ENCODE measurements around the gene VSTM2L. TPM values are rescaled to one million over a fixed set of nuclear protein-coding genes. Genes with fewer than 3 reads are reported as not detected.

The VSTM2L gene
- polyA plus RNA-seq, 2 of the 4 experiments (the other 2 are of a cell fraction), result 2.0 to 5.8 TPM

DNA sequence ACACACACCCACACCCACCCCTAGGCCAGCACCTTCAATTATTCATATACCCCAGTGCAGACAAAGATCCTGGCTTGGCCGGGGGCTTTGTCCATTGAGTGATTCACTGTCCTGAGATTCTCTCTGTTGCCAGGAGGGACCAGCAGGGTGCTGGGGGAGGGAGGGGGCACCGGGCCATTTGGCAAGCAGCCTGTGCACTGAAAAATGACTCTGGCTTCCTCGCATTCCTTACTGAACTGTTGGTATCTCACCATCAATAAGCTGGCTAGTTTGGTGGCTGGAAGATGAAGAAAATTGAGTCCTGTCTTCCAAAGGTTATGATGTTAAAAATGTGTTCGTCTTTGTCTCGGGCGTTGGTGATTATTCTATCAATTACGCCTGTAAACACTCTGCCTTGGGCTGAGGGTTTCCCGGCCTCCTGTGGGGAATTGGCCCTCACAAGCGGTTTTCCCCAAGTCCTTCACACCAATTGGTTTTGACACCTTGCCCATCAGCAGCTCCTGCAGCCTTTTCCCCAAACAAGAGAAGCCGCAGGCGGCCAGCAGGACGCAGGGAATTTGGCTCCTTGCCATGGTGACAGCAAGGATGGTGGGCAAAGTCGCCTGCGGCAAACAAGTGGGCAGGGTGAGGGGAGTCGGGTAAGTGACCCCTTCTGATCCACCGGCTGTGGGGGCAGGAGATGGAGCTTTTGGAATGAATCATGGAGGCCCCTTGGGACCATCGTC lies 4.9 kb downstream of the VSTM2L start:
- ChIA-PET CTCF (interaction anchor here (0.9 to 2.3 kb wide), 7 partner anchors 12 to 343 kb away, joined by 3 to 6 read pairs (median 3); no protein-coding TSS in a partner anchor), POLR2A (interaction anchor here (0.9 to 1.2 kb wide), 2 partner anchors 86 to 313 kb away, joined by 3 read pairs; no protein-coding TSS in a partner anchor)
- no peak for FAIRE-seq

DNA sequence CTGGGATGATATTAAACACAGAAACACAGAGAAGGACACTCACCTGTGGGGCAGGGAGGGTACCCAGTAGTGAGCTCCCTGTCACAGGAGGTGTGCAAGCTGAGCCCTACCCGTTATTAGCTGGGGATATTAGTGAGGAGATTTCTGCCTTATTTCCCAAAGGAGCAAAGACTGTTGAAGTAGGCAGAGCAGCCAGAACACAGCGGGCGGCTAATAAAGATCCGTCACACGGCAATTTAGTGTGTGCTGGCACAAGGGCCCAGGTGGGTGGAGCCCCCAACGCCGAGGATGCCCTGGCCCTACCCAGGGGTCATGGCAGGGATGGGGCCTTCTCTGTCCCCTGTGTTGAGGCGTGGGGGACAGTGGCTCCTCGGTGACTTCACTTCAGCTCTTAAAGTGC lies 8.3 kb downstream of the VSTM2L start:
- Histone ChIP-seq H3K9me3 (no peaks in the 10 kb centered on the region), H3K27ac (no peak overlapping the region; a peak in 1 of 6 replicates), H3K4me1 (peaks cover 37% of the 10 kb centered on the region), H3K4me2 (no peak overlapping the region), H3K4me3 (no peak overlapping the region)
- ChIA-PET POLR2A (interaction anchor here (0.6 kb wide), 1 partner anchor 122 kb away, joined by 3 read pairs; the partner anchor contains the start of gene TTI1), CTCF (interaction anchor here (1.6 to 2.4 kb wide), 2 partner anchors 9 to 311 kb away, joined by 3 to 8 read pairs; no protein-coding TSS in a partner anchor)
- WGBS (ENCODE audit: missing lambda C conversion rate), result 59% methylated on average over 9 of the region's 9 CpGs
- TF ChIP-seq ZFP36 (IDR thresholded peaks at IDR 0.05; ENCODE audit: borderline replicate concordance, partially characterized antibody) (no peak), RARB (CRISPR knock-in tag; IDR thresholded peaks at IDR 0.05) (no peak), BHLHE40 (IDR thresholded peaks at IDR 0.05; ENCODE audit: low read depth, low read length) (no peak)
- TF ChIP-seq, protein P1, sequence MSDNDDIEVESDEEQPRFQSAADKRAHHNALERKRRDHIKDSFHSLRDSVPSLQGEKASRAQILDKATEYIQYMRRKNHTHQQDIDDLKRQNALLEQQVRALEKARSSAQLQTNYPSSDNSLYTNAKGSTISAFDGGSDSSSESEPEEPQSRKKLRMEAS (IDR thresholded peaks at IDR 0.05), result no peak
- TF ChIP-seq, protein P2, sequence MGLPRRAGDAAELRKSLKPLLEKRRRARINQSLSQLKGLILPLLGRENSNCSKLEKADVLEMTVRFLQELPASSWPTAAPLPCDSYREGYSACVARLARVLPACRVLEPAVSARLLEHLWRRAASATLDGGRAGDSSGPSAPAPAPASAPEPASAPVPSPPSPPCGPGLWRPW (IDR thresholded peaks at IDR 0.05), result no peak
- ATAC-seq, result no peak
- no peak for DNase-seq (ENCODE audit: low read depth in 1 of 2, low spot score in 1 of 2)
- no peak for FAIRE-seq

More for the DNA sequence above, 4.9 kb downstream of the VSTM2L start:
- Histone ChIP-seq H3K9me3 (no peaks in the 10 kb centered on the region), H3K4me3 (no peak overlapping the region), H3K4me2 (peak overlapping the region; percentile 56), H3K4me1 (peaks cover 40% of the 10 kb centered on the region), H3K27ac (peak overlapping the region; percentile 67 to 81)
- DNase-seq (ENCODE audit: low read depth in 1 of 2, low spot score in 1 of 2) (peak; percentile 72 to 81), ATAC-seq (peak; percentile 49 to 72)
- WGBS (ENCODE audit: missing lambda C conversion rate), result 49% methylated on average over 17 of the region's 17 CpGs
- TF ChIP-seq JUNB (IDR thresholded peaks at IDR 0.05) (no peak), FOSL2 (IDR thresholded peaks at IDR 0.05) (0 out of 2 replicates have a peak, but pooled peaks have one; percentile 28), FOSL2 (CRISPR knock-in tag; IDR thresholded peaks at IDR 0.05) (peak; percentile 18; the same call in 1 of the 2 replicates), MYC (IDR thresholded peaks at IDR 0.05; ENCODE audit: borderline replicate concordance, low read length) (no peak), SMC3 (IDR thresholded peaks at IDR 0.05) (peak; percentile 15; the same call in 1 of the 3 replicates), CHD4 (IDR thresholded peaks at IDR 0.05; ENCODE audit: borderline replicate concordance) (no peak), RNF2 (IDR thresholded peaks at IDR 0.05; ENCODE audit: borderline replicate concordance, low read depth) (no peak), RFX5 (IDR thresholded peaks at IDR 0.05) (no peak), NPAS2 (CRISPR knock-in tag; IDR thresholded peaks at IDR 0.05; ENCODE audit: borderline replicate concordance) (no peak), CEBPB (IDR thresholded peaks at IDR 0.05) (no peak), ZC3H11A (IDR thresholded peaks at IDR 0.05) (no peak), POLR2AphosphoS2 (conservative IDR thresholded peaks at IDR 0.05; ENCODE audit: low read length) (no peak), KDM1A (IDR thresholded peaks at IDR 0.05; ENCODE audit: low read depth) (no peak), TP53 (CRISPR knock-in tag; IDR thresholded peaks at IDR 0.05) (no peak), RAD21 (conservative IDR thresholded peaks at IDR 0.05 in 1 of 2, IDR thresholded peaks at IDR 0.05 in 1 of 2) (peak in 1 of 2 experiments; percentile 23; a peak in 1 of 5 replicates), ZFP36 (IDR thresholded peaks at IDR 0.05; ENCODE audit: borderline replicate concordance, partially characterized antibody) (no peak), HOXB5 (CRISPR knock-in tag; IDR thresholded peaks at IDR 0.05) (no peak), HEYL (CRISPR knock-in tag; IDR thresholded peaks at IDR 0.05) (no peak)

DNA sequence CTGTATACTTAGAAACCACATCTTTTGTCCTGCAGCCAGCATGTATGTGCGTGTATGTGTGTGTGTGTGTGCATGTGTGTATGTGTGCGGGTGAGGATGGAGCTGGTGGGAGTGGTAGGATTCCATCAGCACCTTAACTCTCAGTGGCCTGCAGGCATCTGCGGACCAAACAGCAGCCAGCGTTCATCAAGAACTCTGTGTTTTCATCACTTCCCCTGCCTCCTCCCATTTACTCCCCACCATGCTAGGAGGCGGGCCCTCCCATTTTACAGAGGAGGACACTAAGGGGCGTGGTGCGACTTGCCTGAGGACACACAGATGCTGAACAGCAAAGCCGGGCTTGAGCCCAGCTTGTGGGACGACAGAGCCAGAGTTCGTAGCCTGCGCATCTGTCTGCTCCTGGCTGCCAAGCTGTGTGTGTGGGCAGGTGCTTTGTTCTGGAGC lies 8.9 kb downstream of the VSTM2L start:
- CTCF ChIA-PET, result interaction anchor here (0.6 to 2.4 kb wide), 2 partner anchors 10 to 17 kb away, joined by 3 to 8 read pairs; no protein-coding TSS in a partner anchor
- FAIRE-seq (no peak), ATAC-seq (peak; percentile 13 to 44; a peak in 3 of 6 replicates), DNase-seq (ENCODE audit: low read depth in 1 of 2, low spot score in 1 of 2) (peak in 1 of 2 experiments; percentile 19)
- peak overlapping the region in 1 of 2 experiments; percentile 50; a peak in 4 of 6 replicates for H3K27ac ChIP-seq
- no peak overlapping the region for H3K4me2 ChIP-seq
- POLR2A ChIA-PET, result no interaction called here
- peaks cover 31% of the 10 kb centered on the region for H3K4me1 ChIP-seq
- 55% methylated on average over 6 of the region's 11 CpGs for WGBS (ENCODE audit: missing lambda C conversion rate)
- no peak overlapping the region for H3K4me3 ChIP-seq
- no peaks in the 10 kb centered on the region for H3K9me3 ChIP-seq
- TF ChIP-seq EHMT2 (IDR thresholded peaks at IDR 0.05; ENCODE audit: low read depth) (no peak), ZFP36 (IDR thresholded peaks at IDR 0.05; ENCODE audit: borderline replicate concordance, partially characterized antibody) (no peak), HOXB13 (CRISPR knock-in tag; IDR thresholded peaks at IDR 0.05; ENCODE audit: low read depth) (no peak), TFCP2L1 (CRISPR knock-in tag; IDR thresholded peaks at IDR 0.05) (no peak), NFE2L2 (conservative IDR thresholded peaks at IDR 0.05; ENCODE audit: low read length) (no peak), RNF2 (IDR thresholded peaks at IDR 0.05; ENCODE audit: borderline replicate concordance, low read depth) (no peak), ZC3H11A (IDR thresholded peaks at IDR 0.05) (no peak), POLR2A (IDR thresholded peaks at IDR 0.05; ENCODE audit: low read length) (no peak), JUN (IDR thresholded peaks at IDR 0.05) (no peak), EP300 (IDR thresholded peaks at IDR 0.05) (no peak), TP53 (CRISPR knock-in tag; IDR thresholded peaks at IDR 0.05) (no peak), CBX8 (IDR thresholded peaks at IDR 0.05) (no peak), HDAC2 (IDR thresholded peaks at IDR 0.05) (no peak), NR3C1 (IDR thresholded peaks at IDR 0.05) (no peak)
- TF ChIP-seq, protein P3, sequence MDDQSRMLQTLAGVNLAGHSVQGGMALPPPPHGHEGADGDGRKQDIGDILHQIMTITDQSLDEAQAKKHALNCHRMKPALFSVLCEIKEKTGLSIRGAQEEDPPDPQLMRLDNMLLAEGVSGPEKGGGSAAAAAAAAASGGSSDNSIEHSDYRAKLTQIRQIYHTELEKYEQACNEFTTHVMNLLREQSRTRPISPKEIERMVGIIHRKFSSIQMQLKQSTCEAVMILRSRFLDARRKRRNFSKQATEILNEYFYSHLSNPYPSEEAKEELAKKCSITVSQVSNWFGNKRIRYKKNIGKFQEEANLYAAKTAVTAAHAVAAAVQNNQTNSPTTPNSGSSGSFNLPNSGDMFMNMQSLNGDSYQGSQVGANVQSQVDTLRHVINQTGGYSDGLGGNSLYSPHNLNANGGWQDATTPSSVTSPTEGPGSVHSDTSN (IDR thresholded peaks at IDR 0.05), result no peak
